Breast epithelium (tissue), 4 donors: ENCODE measurements around the gene MCRS1. TPM values are rescaled to one million over a fixed set of nuclear protein-coding genes. Genes with fewer than 3 reads are reported as not detected.

Experiments
- DNase-seq, 2 donors: peaks; one replicate each; pipeline ENCODE4 v3.0.0-alpha.2; 2019; ENCODE audit warnings: low spot score in 2 of 2
- H3K27ac ChIP-seq, 2 donors: fragments of 200-600 bp; sonication (generic) in 1 of 2; one replicate each; pipeline ENCODE4 v1.5.1; 2016 to 2019; ENCODE audit warnings: mild to moderate bottlenecking in 1 of 2
- H3K27me3 ChIP-seq, 2 donors: fragments of 200-600 bp; sonication (generic) in 1 of 2; one replicate each; pipeline versions ENCODE4 v1.5.1 to v1.6.0; 2017 to 2019; ENCODE audit warnings: control low read depth in 1 of 2, mild to moderate bottlenecking in 1 of 2
- H3K36me3 ChIP-seq: fragments of 200-600 bp; one replicate; pipeline ENCODE4 v1.5.1; 2019
- H3K4me1 ChIP-seq, 2 donors: fragments of 200-600 bp; sonication (generic); one replicate each; pipeline ENCODE4 v1.5.1; 2016 to 2019; ENCODE audit warnings: control low read depth in 1 of 2
- H3K4me3 ChIP-seq, 3 donors: fragments of 200-600 bp; sonication (generic); 1 replicate in 2 of 3; 2 replicates in 1 of 3; pipeline ENCODE4 v1.5.1; 2016 to 2019; ENCODE audit warnings: mild to moderate bottlenecking in 3 of 3, moderate library complexity in 2 of 3
- H3K9me3 ChIP-seq, 2 donors: fragments of 200-600 bp; sonication (generic) in 1 of 2; one replicate each; pipeline ENCODE4 v1.5.1; 2016 to 2019; ENCODE audit warnings: control low read depth in 1 of 2
- POLR2A ChIP-seq: fragments of 450-650 bp; IDR thresholded peaks from one replicate; pipeline ENCODE4 v1.6.1; 2016; ENCODE audit warnings: antibody characterized with exemption, mild to moderate bottlenecking, moderate library complexity
- POLR2AphosphoS5 ChIP-seq, 3 donors: sonication (generic); formaldehyde crosslinking; IDR thresholded peaks; one replicate each; pipeline ENCODE4 v1.6.1; 2017; ENCODE audit warnings: antibody characterized with exemption in 3 of 3
- intact Hi-C: fragments of 100-400 bp; cut with DNase I; formaldehyde crosslinking; loops from one replicate; pipeline ENCODE4 v1.15.1; 2023; ENCODE audit warnings: low total_unique reads
- total RNA-seq, 3 donors: library from RNA; depleted of rRNA; stranded (reverse); fragments of >200 nt; gene quantifications; one replicate each; pipeline ENCODE4 v1.1.0, GENCODE V29; 2016
- TF ChIP-seq, protein P1 (sequence below), 3 donors: fragments of 450-650 bp; IDR thresholded peaks; one replicate each; pipeline ENCODE4 v1.5.1; 2016 to 2017; ENCODE audit warnings: antibody characterized with exemption in 3 of 3, mild to moderate bottlenecking in 3 of 3, moderate library complexity in 3 of 3

Gene MCRS1
- total RNA-seq, 3 donors from 2014 or later = 37.6 to 52.4 (median 52.1) TPM

DNA sequence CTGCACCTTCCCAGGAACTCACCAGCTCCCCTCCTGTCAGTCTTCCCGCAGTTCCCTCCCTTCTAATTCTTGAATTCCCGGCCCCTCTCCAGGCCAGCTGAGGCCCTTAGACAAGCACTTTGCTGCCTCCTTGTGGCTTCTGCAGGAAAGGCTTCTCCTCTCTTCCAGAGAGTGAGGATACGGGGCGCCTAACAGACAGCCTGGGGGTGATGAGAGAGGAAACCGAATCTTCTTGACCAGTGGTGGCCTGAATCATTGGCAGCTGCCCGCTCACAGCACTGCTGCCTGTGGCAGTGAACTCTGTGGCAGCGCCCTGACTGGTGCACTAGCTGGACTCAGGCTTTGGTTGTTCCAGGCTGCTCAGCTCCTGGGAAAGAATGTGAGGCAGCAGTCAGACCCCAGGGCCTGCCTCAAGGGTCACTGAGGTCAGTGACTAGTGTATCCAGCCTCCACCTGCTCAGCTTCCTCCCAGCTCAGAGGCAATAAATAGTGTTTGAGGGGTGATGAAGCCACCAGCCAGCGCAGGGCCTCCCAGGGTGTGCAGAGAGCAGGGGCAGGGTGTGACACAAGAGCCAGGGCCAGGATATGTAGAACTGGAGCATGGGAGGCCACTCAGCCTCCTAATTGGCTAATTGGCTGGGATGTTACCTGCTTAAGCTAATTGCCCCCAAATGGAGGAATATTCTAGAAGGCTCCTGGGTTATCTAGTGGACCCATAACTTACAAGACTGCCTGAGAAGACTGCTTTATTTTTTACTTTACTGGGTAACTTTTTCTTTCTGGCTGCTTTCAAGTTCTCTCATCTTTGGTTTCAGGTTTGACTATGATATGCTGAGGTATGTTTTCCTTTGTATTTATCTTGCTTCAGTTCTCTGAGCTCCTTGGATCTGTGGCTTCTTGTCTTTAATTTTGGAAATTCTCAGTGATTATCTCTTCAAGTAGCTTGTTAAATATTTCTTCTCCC, 12.9 kb upstream of the MCRS1 start:
- Histone ChIP-seq H3K4me3 (no peak overlapping the region), H3K27me3 (no peaks in the 10 kb centered on the region), H3K4me1 (no peaks in the 10 kb centered on the region), H3K27ac (no peak overlapping the region), H3K9me3 (no peaks in the 10 kb centered on the region), H3K36me3 (no peaks in the 10 kb centered on the region)
- peak in 1 of 2 donors; percentile 46 for DNase-seq
- TF ChIP-seq, protein P1, sequence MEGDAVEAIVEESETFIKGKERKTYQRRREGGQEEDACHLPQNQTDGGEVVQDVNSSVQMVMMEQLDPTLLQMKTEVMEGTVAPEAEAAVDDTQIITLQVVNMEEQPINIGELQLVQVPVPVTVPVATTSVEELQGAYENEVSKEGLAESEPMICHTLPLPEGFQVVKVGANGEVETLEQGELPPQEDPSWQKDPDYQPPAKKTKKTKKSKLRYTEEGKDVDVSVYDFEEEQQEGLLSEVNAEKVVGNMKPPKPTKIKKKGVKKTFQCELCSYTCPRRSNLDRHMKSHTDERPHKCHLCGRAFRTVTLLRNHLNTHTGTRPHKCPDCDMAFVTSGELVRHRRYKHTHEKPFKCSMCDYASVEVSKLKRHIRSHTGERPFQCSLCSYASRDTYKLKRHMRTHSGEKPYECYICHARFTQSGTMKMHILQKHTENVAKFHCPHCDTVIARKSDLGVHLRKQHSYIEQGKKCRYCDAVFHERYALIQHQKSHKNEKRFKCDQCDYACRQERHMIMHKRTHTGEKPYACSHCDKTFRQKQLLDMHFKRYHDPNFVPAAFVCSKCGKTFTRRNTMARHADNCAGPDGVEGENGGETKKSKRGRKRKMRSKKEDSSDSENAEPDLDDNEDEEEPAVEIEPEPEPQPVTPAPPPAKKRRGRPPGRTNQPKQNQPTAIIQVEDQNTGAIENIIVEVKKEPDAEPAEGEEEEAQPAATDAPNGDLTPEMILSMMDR (IDR thresholded peaks at IDR 0.05) = peak; percentile 28 to 71 (median 56)
- TF ChIP-seq POLR2A = no peak
- intact Hi-C loops = no loop called here

DNA sequence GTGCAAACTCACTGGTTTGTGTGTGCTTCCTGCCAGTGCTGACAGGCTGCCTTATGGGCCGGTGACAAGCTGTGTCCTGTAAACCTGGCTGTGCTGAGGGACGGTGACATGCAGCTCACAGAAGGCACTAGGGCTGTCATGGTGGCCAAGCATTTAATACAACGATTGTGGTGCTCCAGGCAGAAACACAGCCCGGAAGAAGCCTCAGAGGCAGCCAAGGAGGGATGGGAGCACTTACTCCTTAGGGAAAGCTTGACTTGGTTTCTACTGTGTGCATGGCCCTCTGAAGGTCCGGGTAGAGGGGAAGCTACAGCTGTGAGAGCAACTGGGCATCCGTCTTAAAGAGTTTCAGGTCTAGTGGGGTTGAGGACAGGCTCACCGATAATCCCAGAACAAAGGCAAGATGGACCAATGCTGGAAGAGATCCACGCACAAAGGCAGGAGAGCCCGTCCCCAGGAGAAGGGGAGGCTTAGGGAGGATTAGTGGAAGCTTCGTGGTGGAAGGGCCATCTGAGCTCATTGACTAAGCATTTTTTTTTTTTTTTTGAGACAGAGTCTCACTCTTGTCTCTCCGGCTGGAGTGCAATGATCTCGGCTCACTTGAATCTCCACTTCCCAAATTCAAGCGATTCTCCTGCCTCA, 10.7 kb upstream of the MCRS1 start:
- no peak for TF ChIP-seq POLR2A
- TF ChIP-seq POLR2AphosphoS5 (IDR thresholded peaks at IDR 0.05) = no peak
- TF ChIP-seq, protein P1 (IDR thresholded peaks at IDR 0.05) = no peak
- H3K4me1 ChIP-seq = no peaks in the 10 kb centered on the region
- DNase-seq = no peak
- no peaks in the 10 kb centered on the region for H3K36me3 ChIP-seq
- H3K27me3 ChIP-seq = no peaks in the 10 kb centered on the region
- intact Hi-C loops = no loop called here
- no peak overlapping the region for H3K27ac ChIP-seq
- no peak overlapping the region for H3K4me3 ChIP-seq
- no peaks in the 10 kb centered on the region for H3K9me3 ChIP-seq

DNA sequence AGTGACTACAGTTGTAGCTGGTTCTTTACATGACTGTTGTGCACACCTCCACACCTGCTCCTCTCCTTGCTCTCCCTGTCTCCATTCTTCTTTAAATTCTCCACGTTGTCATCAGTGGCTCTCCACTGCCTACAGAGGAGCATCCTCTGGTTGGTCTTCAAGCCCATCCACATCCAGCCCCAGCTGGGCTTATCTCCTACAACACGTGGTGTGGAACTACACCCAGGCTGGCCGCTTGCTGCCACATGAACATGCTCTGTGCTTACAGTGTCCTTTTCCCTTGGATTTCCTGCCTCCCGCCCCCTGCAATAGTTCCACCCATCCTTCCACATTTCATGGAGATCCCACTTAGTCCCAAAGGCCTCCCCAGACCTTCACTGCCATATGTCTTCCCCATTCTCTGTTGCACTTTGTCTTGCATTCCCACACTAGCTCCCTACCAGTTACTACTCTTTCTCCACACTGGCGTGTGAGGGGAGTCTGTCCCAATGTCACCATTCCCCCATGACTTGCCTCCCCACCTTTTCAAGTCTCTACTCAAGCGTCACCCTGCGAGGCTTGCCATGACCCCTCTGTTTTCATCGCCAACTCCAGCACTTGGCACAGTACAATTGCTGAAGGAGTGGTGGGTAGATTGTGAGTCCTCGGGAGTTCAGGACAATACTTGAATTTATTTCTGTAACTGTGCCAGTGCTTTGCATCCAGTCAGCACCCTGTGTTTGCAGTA, 9.8 kb upstream of the MCRS1 start:
- TF ChIP-seq POLR2AphosphoS5 (IDR thresholded peaks at IDR 0.05) (no peak), POLR2A (no peak)
- TF ChIP-seq, protein P1 (IDR thresholded peaks at IDR 0.05) = no peak
- H3K27me3 ChIP-seq = no peaks in the 10 kb centered on the region
- no peak for DNase-seq
- H3K4me3 ChIP-seq = no peak overlapping the region
- H3K4me1 ChIP-seq = no peaks in the 10 kb centered on the region
- no peaks in the 10 kb centered on the region for H3K9me3 ChIP-seq
- H3K36me3 ChIP-seq = no peaks in the 10 kb centered on the region
- intact Hi-C loops = no loop called here
- H3K27ac ChIP-seq = no peak overlapping the region

DNA sequence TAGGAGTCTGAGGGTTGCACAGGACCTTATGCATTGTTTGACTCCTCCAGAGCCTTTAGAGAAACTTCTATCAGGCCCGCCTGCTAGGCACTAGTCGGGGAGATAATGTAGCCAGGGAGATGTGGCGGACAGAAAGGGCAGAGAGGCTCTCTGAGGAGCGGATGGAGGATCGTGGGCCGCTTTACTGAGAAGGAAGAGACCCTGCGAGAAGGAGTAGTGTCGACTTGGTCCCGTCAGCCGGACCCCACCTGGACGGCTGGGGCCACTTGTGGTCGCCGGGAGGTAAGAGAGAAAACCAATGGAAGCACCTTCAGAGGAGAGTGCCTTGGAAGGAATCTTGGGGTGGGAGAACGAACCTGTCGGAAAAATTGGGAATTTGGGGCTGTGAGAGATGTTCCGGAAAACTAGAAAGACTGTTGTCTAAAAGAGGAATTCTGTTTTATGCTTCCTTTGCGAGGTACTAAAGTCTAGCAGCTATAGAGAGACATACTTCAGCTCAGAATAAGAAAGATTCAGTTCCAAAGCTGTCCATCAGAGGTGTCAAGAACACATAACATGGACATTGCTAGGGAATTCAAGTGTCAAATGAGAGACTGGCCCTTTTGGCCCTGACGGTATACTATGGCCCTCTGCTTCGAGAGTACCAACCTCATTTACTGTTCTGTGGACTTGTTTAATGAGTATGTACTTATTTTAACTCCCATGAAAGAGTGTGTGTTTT, 660 bp upstream of the MCRS1 start:
- intact Hi-C loops = no loop called here
- TF ChIP-seq POLR2AphosphoS5 (IDR thresholded peaks at IDR 0.05) = no peak
- no peak for TF ChIP-seq POLR2A
- TF ChIP-seq, protein P1 (IDR thresholded peaks at IDR 0.05) = no peak
- no peak for DNase-seq

More for the DNA sequence above, 660 bp upstream of the MCRS1 start:
- peak overlapping the region; percentile 91 to 96 for H3K27ac ChIP-seq
- H3K36me3 ChIP-seq = no peaks in the 10 kb centered on the region
- H3K4me3 ChIP-seq = peak overlapping the region; percentile 76 to 99 (median 87)
- no peaks in the 10 kb centered on the region for H3K9me3 ChIP-seq
- H3K4me1 ChIP-seq = peaks cover 0 to 10% of the 10 kb centered on the region in 2 donors
- H3K27me3 ChIP-seq = no peaks in the 10 kb centered on the region
